HCT116 (cell line): ENCODE data around the gene EXOC4. TPM values are rescaled to one million over a fixed set of nuclear protein-coding genes. Genes with fewer than 3 reads are reported as not detected.

Experiments used
- ATAC-seq: fragments of 200-7000 bp; cut with Tn5 transposase; 2 replicates; pipeline ENCODE4 v1.9.1; 2020; ENCODE audit warnings: mild to moderate bottlenecking, moderate library complexity
- BruUV-seq: library from RNA; stranded (reverse); fragments of 400-500 nt; replicated peaks from 2 replicates; lab custom pipeline; 2021; lab: Mats Ljungman, UMichigan
- CTCF ChIA-PET: fragments of 300-600 bp; sonication (Branson Sonifier 250); formaldehyde crosslinking; loops from one replicate; lab custom pipeline; 2021; ENCODE audit warnings: antibody characterized with exemption; lab: Charles Lee
- POLR2A ChIA-PET: fragments of 300-600, 350-600 bp; sonication (Branson Sonifier 250); formaldehyde crosslinking; loops from one replicate; lab custom pipeline; 2021; ENCODE audit warnings: antibody characterized with exemption; lab: Charles Lee
- RAD21 ChIA-PET, 2 experiments: fragments of 300-600 bp; sonication (Branson Sonifier 250); formaldehyde crosslinking; loops; one replicate each; lab custom pipeline; 2023; ENCODE audit warnings: low total read pairs in 2 of 2; ENCODE audit not compliant: uncharacterized antibody in 2 of 2, unreplicated experiment in 2 of 2, low non-redundant PET in 1 of 2; lab: Charles Lee
- DNase-seq: peaks from one replicate; pipeline ENCODE4 v3.0.0-alpha.2; 2010; ENCODE audit warnings: low read depth, low spot score
- H2AFZ ChIP-seq: fragments of 200-600 bp; shearing (Covaris generic), sonication (generic); 2 replicates; pipeline ENCODE4 v1.6.1; 2017; ENCODE audit warnings: low read depth, mixed run types, mixed read lengths, antibody characterized with exemption, low read length; ENCODE audit not compliant: poor library complexity, severe bottlenecking
- H3K27ac ChIP-seq: 2 replicates; pipeline ENCODE4 v1.5.1; 2012; ENCODE audit warnings: low read depth, low read length
- H3K27me3 ChIP-seq: fragments of 200-600 bp; sonication (generic); 2 replicates; pipeline ENCODE4 v1.6.1; 2016; ENCODE audit warnings: mixed run types, low read length, mixed read lengths; ENCODE audit not compliant: insufficient read depth
- H3K36me3 ChIP-seq, 2 experiments: fragments of 200-500 bp in 1 of 2; fragments of 200-600 bp in 1 of 2; sonication (Bioruptor generic) in 1 of 2; sonication (generic) in 1 of 2; 2 replicates each; pipeline versions ENCODE4 v1.5.1 to v1.6.1; 2014 to 2016; ENCODE audit warnings: low read length in 2 of 2, inconsistent platforms in 1 of 2, mixed read lengths in 1 of 2, mixed run types in 1 of 2; ENCODE audit not compliant: insufficient read depth in 2 of 2, control insufficient read depth in 1 of 2
- H3K4me1 ChIP-seq, 2 experiments: fragments of 200-600 bp in 1 of 2; sonication (generic) in 1 of 2; 2 replicates each; pipeline versions ENCODE4 v1.5.1 to v1.6.1; 2012 to 2017; ENCODE audit warnings: low read length in 2 of 2, inconsistent platforms in 1 of 2, mild to moderate bottlenecking in 1 of 2, mixed read lengths in 1 of 2, mixed run types in 1 of 2, moderate library complexity in 1 of 2; ENCODE audit not compliant: insufficient read depth in 2 of 2, control insufficient read depth in 1 of 2
- H3K4me2 ChIP-seq: fragments of 200-600 bp; sonication (generic); 2 replicates; pipeline ENCODE4 v1.6.1; 2017; ENCODE audit warnings: mixed run types, low read length, mixed read lengths
- H3K4me3 ChIP-seq, 2 experiments: fragments of 200-600 bp in 1 of 2; sonication (generic) in 1 of 2; replicated peaks in 1 of 2; 2 replicates each; pipeline ENCODE4 v1.5.1; 2011 to 2016; ENCODE audit warnings: low read length in 2 of 2, control low read depth in 1 of 2, low read depth in 1 of 2, mild to moderate bottlenecking in 1 of 2, mixed read lengths in 1 of 2, mixed run types in 1 of 2
- H3K79me2 ChIP-seq: fragments of 200-600 bp; sonication (generic); 2 replicates; pipeline ENCODE4 v1.6.1; 2017; ENCODE audit warnings: mild to moderate bottlenecking, mixed run types, low read length, moderate library complexity, mixed read lengths; ENCODE audit not compliant: insufficient read depth
- H3K9ac ChIP-seq: fragments of 200-600 bp; sonication (generic); 2 replicates; pipeline ENCODE4 v1.6.1; 2016; ENCODE audit warnings: low read length, mixed read lengths
- H3K9me2 ChIP-seq: fragments of 200-600 bp; sonication (generic), shearing (Covaris generic); 2 replicates; pipeline ENCODE4 v1.6.1; 2017; ENCODE audit warnings: mixed run types, mild to moderate bottlenecking, moderate library complexity; ENCODE audit not compliant: insufficient read depth
- H3K9me3 ChIP-seq, 2 experiments: fragments of 200-500 bp in 1 of 2; fragments of 200-600 bp in 1 of 2; sonication (Bioruptor generic) in 1 of 2; sonication (generic) in 1 of 2; 2 replicates each; pipeline ENCODE4 v1.6.1; 2014 to 2017; ENCODE audit warnings: low read length in 2 of 2, mixed read lengths in 2 of 2, inconsistent platforms in 1 of 2, low read depth in 1 of 2, mild to moderate bottlenecking in 1 of 2, mixed run types in 1 of 2, moderate library complexity in 1 of 2; ENCODE audit not compliant: control insufficient read depth in 1 of 2, insufficient read depth in 1 of 2
- H4K20me1 ChIP-seq: fragments of 200-600 bp; sonication (generic), shearing (Covaris generic); 2 replicates; pipeline ENCODE4 v1.6.1; 2017; ENCODE audit warnings: mixed run types, mild to moderate bottlenecking, moderate library complexity; ENCODE audit not compliant: insufficient read depth
- CEBPB ChIP-seq: IDR thresholded peaks from 2 replicates; pipeline ENCODE4 v1.6.1; 2012; ENCODE audit warnings: low read depth
- EGR1 ChIP-seq: IDR thresholded peaks from 2 replicates; pipeline ENCODE4 v1.6.1; 2012; ENCODE audit warnings: low read depth
- ELF1 ChIP-seq: IDR thresholded peaks from 2 replicates; pipeline ENCODE4 v1.6.1; 2012; ENCODE audit warnings: low read depth, borderline replicate concordance
- POLR2A ChIP-seq: IDR thresholded peaks from 2 replicates; pipeline ENCODE4 v1.7.0; 2011; ENCODE audit warnings: borderline replicate concordance; ENCODE audit not compliant: insufficient read depth, insufficient read length; ENCODE audit errors: extremely low read depth
- SIN3A ChIP-seq: IDR thresholded peaks from 2 replicates; pipeline ENCODE4 v1.6.1; 2012; ENCODE audit warnings: low read depth
- SRF ChIP-seq: IDR thresholded peaks from 2 replicates; pipeline ENCODE4 v1.6.1; 2012; ENCODE audit warnings: low read depth
- ZFX ChIP-seq: fragments of 450-650 bp; IDR thresholded peaks from 2 replicates; pipeline ENCODE4 v1.6.1; 2017
- ZNF274 ChIP-seq: fragments of 200-500 bp; sonication (Bioruptor generic); IDR thresholded peaks from 2 replicates; pipeline ENCODE4 v1.6.1; 2014; ENCODE audit warnings: mild to moderate bottlenecking, low read depth, low read length, inconsistent platforms
- intact Hi-C: fragments of 100-400 bp; cut with micrococcal nuclease; formaldehyde crosslinking; loops from 2 replicates; pipeline ENCODE4 v1.10.0; 2022
- total RNA-seq: library from RNA; stranded (reverse); gene quantifications from one replicate; pipeline ENCODE4 v1.2.1, GENCODE V29; 2021; ENCODE audit not compliant: unreplicated experiment

Gene EXOC4
- total RNA-seq, 1 experiment from 2014 or later: 40.3 TPM

DNA sequence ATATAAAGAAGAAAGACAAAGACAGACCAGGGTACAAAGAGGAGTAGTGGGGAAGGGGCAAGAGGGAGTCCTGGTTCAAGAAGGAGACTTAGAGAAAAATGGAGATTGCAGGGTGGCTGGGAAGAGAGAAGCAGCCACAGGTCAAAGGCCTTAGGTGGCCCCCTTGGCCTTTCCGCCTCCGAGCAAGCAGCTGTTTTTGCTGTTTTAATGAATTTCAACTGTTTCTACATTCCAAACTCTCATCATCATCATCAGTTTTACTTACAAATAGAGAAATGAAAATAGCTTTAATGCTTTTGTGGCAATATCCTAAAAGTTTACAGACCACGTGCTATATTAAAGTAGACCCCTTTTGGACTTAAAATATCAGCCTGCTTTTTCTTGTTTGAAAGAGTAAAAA lies 399.7 kb downstream of the EXOC4 start:
- ChIA-PET CTCF (no interaction called here), RAD21 (no interaction called here)

DNA sequence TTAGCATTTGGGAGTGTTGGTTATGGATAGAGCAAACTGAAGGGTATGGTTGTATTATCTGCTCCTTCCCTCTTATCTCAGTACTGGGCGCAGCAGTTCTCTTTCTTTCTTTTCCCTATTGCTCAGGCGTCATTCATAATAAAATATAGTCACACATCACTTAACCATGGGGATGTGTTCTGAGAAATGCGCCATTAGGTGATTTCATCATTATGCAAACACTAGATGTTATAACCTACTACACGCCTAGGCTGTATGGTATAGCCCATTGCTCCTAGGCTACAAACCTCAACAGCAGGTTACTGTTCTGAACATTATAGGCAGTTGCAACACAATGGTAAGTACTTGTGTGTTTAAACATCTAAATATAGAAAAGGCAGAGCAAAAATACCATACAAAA lies 401.7 kb downstream of the EXOC4 start:
- no peak overlapping the region for H3K4me2 ChIP-seq
- H3K27ac ChIP-seq: no peak overlapping the region
- no peaks in the 10 kb centered on the region for H3K79me2 ChIP-seq
- ChIA-PET POLR2A (no interaction called here), CTCF (no interaction called here)
- no peak for ATAC-seq
- TF ChIP-seq ZNF274 (no peak), SIN3A (no peak), EGR1 (no peak), POLR2A (no peak)
- TF ChIP-seq, all 23 proteins: peak for 0
- Histone ChIP-seq H4K20me1 (no peaks in the 10 kb centered on the region), H3K9ac (no peak overlapping the region), H3K9me3 (no peaks in the 10 kb centered on the region), H2AFZ (no peak overlapping the region), H3K4me3 (no peak overlapping the region), H3K9me2 (no peaks in the 10 kb centered on the region), H3K27me3 (no peaks in the 10 kb centered on the region), H3K36me3 (no peaks in the 10 kb centered on the region), H3K4me1 (no peaks in the 10 kb centered on the region)
- DNase-seq: no peak
- intact Hi-C loops: no loop called here
- RAD21 ChIA-PET: no interaction called here
- no TSS peak for BruUV-seq

More for the DNA sequence above, 399.7 kb downstream of the EXOC4 start:
- Histone ChIP-seq H3K4me3 (no peak overlapping the region), H3K4me2 (no peak overlapping the region), H2AFZ (no peak overlapping the region), H4K20me1 (no peaks in the 10 kb centered on the region), H3K79me2 (no peaks in the 10 kb centered on the region), H3K9me3 (no peaks in the 10 kb centered on the region), H3K36me3 (no peaks in the 10 kb centered on the region), H3K27ac (no peak overlapping the region), H3K9me2 (no peaks in the 10 kb centered on the region), H3K4me1 (no peaks in the 10 kb centered on the region), H3K9ac (no peak overlapping the region), H3K27me3 (no peaks in the 10 kb centered on the region)
- ATAC-seq: no peak
- POLR2A ChIA-PET: no interaction called here
- DNase-seq: no peak
- intact Hi-C loops: no loop called here
- BruUV-seq: no TSS peak
- TF ChIP-seq CEBPB (no peak), SRF (no peak), ZFX (no peak), ELF1 (no peak), SIN3A (no peak)
